G401.6 (cell line): ENCODE data around the gene AIG1.

Source experiments
- FAIRE-seq: peaks from 2 replicates; lab custom pipeline; 2012; peaks lifted over from hg19 to GRCh38; lab: Jason Lieb, UNC

AIG1 gene

DNA sequence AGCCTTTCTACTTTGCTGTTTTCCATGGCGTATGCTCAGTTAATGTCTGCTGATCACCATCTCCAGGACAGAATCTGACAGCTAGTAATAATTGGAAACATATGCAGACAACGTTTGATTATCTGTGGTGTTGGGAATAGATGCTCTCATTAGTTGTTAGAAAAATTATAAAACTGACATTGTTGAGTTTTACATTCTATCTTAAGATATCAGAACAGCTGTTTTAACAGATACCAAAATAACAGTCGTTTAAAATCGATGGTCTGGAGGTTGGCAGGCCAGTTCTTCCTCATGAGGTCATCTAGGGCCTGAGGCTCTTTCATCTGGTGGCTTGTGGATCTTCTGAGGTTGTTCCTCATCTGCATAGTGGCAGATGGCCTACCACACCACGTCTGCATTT is 137.6 kb downstream of the AIG1 start:
- FAIRE-seq = no peak

DNA sequence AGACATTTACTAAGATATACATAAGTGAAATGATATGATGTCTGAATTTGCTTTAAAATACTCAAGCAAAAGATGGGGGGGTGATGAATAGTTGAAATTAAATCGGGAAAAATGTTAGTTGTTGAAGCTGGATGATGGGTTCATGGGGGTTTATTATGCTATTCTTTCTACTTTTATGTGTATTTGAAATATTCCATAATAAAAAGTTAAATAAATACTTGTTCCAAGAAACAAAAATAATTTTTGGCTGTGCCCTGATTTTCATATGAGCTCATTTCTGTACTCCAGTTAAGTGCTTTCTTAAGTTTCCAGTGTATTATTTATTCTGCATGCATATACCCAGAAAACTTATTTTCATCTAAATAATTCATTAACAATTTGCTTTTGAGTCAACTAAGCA is 138.6 kb downstream of the AIG1 start:
- no peak for FAIRE-seq

DNA sequence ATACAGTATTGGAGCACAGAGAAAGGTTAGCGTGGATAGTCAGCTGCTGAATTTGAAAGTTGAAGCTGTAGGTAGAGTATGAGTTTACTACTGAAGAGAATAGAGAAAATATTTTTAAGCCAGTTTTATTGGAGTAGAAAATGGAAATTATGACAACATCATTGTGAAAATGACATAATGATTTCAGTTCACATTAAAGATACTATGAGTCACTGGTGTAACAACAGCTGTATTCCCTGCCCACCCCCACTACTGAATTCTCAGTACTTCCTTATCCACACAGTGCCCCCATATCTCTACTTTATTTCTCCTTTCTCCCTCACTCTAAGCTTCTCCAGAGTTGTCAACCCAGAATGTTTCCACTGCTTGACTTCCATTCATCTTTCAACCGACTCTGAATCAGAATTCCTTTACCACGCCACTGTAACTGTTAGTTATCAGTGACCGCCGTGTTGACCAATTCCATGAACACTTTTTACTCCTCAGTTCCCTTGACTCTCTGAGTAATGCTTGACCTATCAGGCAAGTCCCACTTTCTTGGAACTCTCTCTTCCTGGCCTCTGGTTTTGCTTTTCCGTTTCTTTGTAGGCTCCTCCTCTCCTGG is 139.6 kb downstream of the AIG1 start:
- FAIRE-seq = no peak

- FAIRE-seq = no peak
Measured at GRCh38 chr6:143204045-143204444, 143.4 kb downstream of the AIG1 start.

DNA sequence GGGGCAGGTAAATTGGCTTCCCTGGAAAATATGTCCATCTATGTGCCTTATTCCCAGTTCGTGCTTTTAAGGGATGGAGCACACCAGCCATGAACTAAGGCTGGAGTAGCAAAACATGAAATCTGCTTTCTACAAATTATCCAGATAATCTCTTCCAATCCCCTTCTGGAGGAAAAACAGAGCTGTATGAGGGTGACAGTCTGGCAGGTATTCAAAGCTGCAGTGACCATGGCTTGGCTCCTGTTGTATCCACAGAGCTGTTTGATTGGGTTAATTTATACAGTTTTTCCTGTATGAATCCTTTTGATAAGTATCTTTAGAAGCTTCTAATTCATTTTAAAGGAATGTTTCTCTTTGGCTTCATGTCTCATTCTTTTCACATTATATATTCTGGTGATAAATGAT is 144.4 kb downstream of the AIG1 start:
- FAIRE-seq = no peak

DNA sequence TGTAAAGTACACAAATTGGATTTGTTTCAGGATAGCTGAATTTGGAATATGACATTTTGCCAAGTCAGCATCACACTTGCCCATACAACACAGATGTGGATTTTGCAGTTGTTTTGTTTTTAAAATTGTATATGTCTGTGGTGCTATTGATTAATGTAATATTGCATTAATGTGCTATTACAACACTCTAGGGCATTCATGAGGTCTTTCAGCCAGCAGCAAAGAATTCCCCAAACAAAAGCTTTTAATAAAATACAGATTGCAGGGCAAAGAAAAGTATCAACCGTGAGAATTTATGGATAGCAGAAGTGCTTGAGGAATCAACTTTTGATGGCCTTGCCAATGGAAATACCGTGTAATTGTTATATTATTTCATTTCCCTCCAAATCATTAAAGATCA is 144.9 kb downstream of the AIG1 start:
- no peak for FAIRE-seq

GRCh38 chr6:143205991-143206390 is 145.3 kb downstream of the AIG1 start:
- FAIRE-seq = no peak

- FAIRE-seq = no peak
Measured at GRCh38 chr6:143206550-143206949, 145.9 kb downstream of the AIG1 start.

DNA sequence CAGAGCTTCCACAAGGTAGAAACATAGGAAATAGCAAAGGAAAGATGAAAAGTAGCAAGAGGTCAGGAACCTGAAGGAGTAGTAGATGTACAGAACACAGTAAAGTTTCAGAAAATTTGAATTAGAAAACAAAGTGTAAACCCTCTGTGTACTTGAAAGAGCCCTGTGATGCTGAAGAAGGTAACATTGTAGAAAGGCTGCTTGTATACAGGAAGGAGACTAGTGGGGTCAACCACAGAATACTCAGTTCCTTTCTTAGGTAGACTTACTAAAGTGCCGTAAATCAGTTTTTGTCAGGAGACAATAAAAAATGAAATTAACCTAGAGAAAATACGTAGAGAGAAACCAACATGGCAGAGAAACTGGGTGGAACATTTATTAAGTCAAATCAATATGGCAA is 149.7 kb downstream of the AIG1 start:
- FAIRE-seq = no peak

- FAIRE-seq = no peak
Measured at GRCh38 chr6:143213859-143214376, 153.2 kb downstream of the AIG1 start.

DNA sequence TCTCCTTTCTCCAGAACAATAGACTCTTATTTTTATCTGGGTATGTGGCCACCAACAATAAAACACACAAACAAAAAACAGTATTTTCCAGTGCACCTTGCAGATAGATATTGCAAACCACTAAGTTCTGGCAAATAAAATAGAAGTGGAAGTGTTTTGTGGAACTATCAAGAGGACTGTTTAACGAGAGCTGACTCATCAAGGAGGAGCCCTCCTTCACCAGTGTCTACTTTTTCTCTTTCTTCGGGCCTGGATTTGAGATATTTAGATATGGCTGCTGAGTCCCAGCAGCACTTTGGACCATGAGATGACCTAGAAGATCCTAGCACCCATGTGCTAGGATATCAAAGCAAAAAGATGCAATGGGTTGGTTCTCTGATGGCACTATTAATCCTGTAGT is 154.7 kb downstream of the AIG1 start:
- no peak for FAIRE-seq

GRCh38 chr6:143215771-143216170 is 155.1 kb downstream of the AIG1 start:
- no peak for FAIRE-seq

DNA sequence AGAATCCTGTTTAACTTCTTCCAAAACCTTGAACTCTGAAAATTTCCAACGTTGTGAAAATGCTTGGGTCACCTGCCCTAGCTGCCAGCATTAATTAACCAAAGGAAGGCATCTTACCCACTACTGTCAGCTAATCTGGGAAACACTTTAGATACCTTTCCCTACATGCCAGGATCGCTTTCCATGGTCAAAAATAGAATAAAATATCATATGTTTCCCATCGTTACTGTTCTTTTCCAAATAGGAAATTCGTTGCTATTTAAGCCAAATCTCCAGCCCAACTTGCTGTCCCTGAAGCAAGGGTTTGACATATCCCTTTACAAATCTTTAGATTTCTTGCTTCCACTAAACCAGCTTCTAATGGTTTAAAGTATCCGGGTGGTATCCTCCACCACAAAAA is 157.5 kb downstream of the AIG1 start:
- FAIRE-seq = no peak

- FAIRE-seq = no peak
Measured at GRCh38 chr6:143221698-143222097, 161.0 kb downstream of the AIG1 start.

DNA sequence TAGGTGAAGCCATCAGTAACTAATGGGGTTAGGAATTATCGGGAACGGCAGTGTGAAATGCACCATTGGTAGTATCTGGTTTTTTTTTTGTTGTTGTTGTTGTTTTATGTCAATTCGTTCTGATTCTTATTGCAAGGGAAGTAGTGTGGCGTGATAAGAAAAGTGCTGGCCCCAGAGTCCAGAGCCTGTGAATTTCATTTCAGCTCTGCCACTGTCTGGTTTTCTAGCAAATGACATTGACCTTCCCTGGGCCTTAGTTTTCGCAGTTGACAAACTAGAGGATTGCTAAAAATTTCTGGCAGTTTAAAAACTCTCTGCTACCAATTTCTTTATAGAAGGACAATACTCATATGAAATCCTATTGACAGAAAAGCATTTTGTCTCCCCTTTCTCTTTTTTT is 161.6 kb downstream of the AIG1 start:
- no peak for FAIRE-seq

GRCh38 chr6:143222801-143223231 is 162.1 kb downstream of the AIG1 start:
- no peak for FAIRE-seq

DNA sequence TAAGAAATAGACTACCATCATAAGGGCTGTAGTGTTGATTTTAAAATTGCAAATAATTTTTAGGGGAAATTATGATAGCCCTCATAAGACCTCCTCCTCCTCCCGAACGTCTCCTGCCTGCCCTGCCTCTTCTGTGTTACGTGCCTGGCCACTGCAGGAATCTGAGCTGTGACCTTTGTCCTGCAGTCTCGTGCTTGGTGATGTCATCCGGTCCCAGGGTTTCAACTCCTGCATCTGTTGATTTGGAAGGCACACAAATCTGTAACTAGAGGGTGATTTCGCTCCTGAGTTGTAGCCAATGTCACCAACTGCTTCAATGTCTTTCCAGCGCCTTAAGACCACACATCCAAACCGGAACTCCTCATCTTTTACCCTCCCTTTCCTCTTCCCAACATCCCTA is 163.2 kb downstream of the AIG1 start:
- no peak for FAIRE-seq

DNA sequence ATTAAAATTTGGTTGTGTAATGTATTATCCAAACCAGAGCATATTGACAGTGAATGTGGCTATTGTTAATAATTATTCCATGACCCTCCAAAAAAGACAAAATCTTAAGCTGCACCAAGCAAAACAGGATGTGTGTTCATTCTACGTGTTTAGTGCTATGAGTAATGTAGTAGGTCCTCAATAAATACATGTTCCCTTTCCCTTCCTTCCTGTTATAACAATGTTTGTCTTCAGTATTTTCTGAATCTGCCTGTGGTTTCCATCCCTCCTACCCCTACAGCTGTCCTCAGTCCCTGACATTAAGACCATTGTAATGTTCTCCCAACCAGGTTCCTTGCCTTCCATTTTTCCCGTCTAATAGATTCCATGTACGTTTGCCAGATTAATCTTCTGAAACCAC is 163.8 kb downstream of the AIG1 start:
- no peak for FAIRE-seq

- no peak for FAIRE-seq
Measured at GRCh38 chr6:143225929-143226328, 165.2 kb downstream of the AIG1 start.

DNA sequence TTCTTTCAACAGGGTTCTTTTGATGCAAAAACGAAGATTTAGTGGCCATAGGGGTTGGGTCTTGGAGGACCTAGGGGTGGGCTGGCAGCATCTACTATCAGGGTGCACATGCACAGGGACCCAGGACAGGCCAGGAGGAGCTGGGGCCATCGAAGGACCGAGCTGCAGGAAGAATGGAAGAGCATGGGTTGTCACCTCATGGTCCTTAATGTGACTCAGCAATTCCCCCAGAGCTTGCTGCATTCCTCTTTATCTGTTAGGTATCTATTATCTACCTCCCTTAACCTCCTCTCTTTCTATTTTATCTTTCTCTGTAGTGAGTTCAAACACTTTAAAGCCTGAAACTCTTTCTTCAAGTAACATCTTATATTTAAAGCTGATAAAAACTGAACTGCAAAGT is 167.0 kb downstream of the AIG1 start:
- FAIRE-seq = no peak

DNA sequence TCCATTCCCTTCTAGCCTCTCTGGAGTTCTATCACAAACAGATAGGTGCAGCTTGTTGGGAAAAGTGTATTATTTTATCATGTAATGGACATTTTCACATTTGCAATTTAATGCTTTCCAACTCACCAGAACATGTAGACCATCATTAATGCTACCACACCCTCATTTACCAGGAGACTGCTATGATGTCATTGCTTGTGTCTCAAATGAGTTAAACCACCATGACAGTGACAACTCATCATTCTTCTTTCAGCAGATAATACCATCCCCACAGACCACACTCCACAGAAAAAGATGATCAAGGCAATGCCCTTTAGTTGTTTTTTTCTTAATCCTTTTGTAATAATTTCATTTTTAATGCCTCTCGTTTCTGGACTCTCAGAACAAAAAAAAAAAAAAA is 168.7 kb downstream of the AIG1 start:
- no peak for FAIRE-seq

DNA sequence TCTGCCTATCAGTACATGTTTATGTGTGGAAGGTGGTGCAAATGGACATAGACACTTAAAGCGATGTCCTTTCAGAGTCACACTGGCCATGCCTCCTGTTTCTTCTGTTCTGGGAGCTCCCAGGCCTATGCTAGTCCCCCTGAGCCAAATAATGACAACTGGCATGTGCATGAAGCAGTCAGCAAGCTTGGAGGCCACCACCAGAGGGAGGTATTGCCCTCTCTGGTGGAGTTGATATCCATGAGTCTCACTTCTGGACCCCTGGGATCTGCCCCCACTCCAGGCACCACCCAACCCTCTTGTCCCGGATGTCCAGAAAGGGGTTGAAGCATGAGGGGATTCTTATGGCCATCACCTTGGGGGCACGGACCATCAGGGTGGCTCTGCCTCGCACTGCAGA is 172.2 kb downstream of the AIG1 start:
- FAIRE-seq = no peak

DNA sequence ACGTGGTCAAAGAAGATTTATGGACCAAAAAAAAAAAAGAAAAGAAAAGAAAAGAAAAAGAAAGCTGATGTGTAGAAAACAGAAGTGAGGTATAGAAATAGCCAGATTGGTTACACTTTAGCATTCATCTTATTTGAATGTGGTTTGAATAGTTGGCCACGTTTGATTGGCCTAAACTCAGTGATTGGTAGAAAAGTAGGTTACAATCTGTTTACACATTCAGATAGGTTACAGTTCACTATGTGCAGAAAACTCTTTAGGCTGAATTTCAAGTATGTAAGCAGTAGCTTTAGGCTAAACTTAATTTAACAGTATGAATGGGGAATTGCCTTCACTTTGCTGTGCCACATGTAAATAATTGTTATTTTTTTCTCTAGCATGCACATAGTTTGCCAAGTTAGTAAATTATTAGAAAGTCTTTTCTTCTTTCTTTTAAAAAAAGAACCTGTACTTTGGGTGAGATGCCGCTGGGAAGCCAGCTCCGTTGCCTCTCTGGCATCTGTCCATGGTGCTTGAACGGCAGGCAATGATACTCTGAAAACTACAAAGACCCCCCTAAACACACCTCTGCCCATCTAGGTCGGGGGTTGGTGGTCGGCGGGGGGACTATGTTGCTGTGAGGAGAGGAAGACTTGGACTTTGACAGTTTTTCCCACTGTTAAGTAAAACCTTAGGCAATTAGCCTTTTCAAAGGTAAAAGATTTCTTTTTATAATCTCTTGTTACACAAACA is 173.0 kb downstream of the AIG1 start:
- FAIRE-seq = no peak

DNA sequence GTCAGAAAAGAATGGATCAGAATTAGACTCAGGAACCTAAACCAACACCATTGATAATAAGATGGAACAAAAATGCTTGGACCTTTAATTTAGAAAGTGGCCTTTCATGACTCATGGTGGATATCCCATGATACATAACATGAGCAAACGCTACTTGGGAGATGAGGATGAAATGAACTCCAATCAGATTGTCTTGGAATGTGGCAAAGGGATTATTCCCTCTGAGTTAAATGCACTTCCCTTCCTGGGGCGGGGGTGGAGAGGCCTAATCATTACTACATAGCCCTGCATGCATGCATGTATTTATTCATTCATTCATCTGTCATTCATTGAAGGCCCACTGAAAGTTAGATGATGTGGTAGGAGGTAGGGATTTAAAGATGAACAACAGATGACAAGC is 174.0 kb downstream of the AIG1 start:
- no peak for FAIRE-seq
